Stimulated activated effector memory CD8-positive, alpha-beta T cell treated with anti-CD3 and anti-CD28 coated beads, Interleukin-12 subunit alpha, Interleukin-12 subunit beta, amount 100 ng/mL, for 72 hours (primary cell): ENCODE data around the gene HRH2.
"Not testable (repeated sequence)": the region's sequence is repeated elsewhere in the genome, so short reads cannot be mapped to it uniquely, and the experiment has no call there.

Experiments used
- ATAC-seq: fragments of 150-1000 bp; cut with Tn5 transposase; 2 replicates; pipeline ENCODE4 v1.10.0; 2021
- DNase-seq, 2 donors: peaks; one replicate each; pipeline ENCODE4 v3.0.0; 2021 to 2022; ENCODE audit warnings: low spot score in 2 of 2
- H3K27ac Mint-ChIP-seq: one replicate; pipeline ENCODE4 v1.8.0; 2022; ENCODE audit warnings: mild to moderate bottlenecking, mixed read lengths
- H3K36me3 Mint-ChIP-seq: one replicate; pipeline ENCODE4 v1.8.0; 2022; ENCODE audit warnings: mild to moderate bottlenecking, mixed read lengths
- H3K4me1 Mint-ChIP-seq: one replicate; pipeline ENCODE4 v1.8.0; 2022; ENCODE audit warnings: mixed read lengths
- H3K4me3 Mint-ChIP-seq: one replicate; pipeline ENCODE4 v1.8.0; 2022; ENCODE audit warnings: mild to moderate bottlenecking, mixed read lengths
- H3K9me3 Mint-ChIP-seq: one replicate; pipeline ENCODE4 v1.8.0; 2022; ENCODE audit warnings: mixed read lengths

Gene HRH2

GRCh38 chr5:175707751-175708375 is 50.0 kb downstream of the HRH2 start:
- no peak overlapping the region for H3K4me3 Mint-ChIP-seq
- ATAC-seq (no peak), DNase-seq (no peak)
- no peaks in the 10 kb centered on the region for H3K36me3 Mint-ChIP-seq
- H3K4me1 Mint-ChIP-seq = peaks cover 7% of the 10 kb centered on the region
- H3K27ac Mint-ChIP-seq = no peak overlapping the region
- peaks cover 2% of the 10 kb centered on the region for H3K9me3 Mint-ChIP-seq

- DNase-seq (no peak), ATAC-seq (peak; percentile 22)
- Mint-ChIP-seq H3K9me3 (no peaks in the 10 kb centered on the region), H3K36me3 (no peaks in the 10 kb centered on the region), H3K27ac (peak overlapping the region; percentile 16), H3K4me1 (peaks cover 7% of the 10 kb centered on the region), H3K4me3 (no peak overlapping the region)
These were observed 51.5 kb downstream of the HRH2 start for GRCh38 chr5:175709276-175709781.

GRCh38 chr5:175710326-175710725 is 52.5 kb downstream of the HRH2 start:
- H3K4me1 Mint-ChIP-seq = peaks cover 7% of the 10 kb centered on the region
- no peak overlapping the region for H3K27ac Mint-ChIP-seq
- no peak for DNase-seq
- ATAC-seq = no peak
- no peaks in the 10 kb centered on the region for H3K9me3 Mint-ChIP-seq
- no peak overlapping the region for H3K4me3 Mint-ChIP-seq
- no peaks in the 10 kb centered on the region for H3K36me3 Mint-ChIP-seq

- Mint-ChIP-seq H3K9me3 (no peaks in the 10 kb centered on the region), H3K4me1 (peaks cover 7% of the 10 kb centered on the region), H3K4me3 (no peak overlapping the region), H3K27ac (no peak overlapping the region), H3K36me3 (no peaks in the 10 kb centered on the region)
- ATAC-seq (no peak), DNase-seq (no peak)
These were observed 53.2 kb downstream of the HRH2 start for GRCh38 chr5:175711031-175711430.

GRCh38 chr5:175711472-175712312 is 53.8 kb downstream of the HRH2 start:
- Mint-ChIP-seq H3K36me3 (no peaks in the 10 kb centered on the region), H3K27ac (no peak overlapping the region), H3K9me3 (peaks cover 3% of the 10 kb centered on the region), H3K4me3 (no peak overlapping the region), H3K4me1 (peaks cover 7% of the 10 kb centered on the region)
- ATAC-seq (no peak), DNase-seq (no peak)

GRCh38 chr5:175712313-175712680 is 54.4 kb downstream of the HRH2 start:
- Mint-ChIP-seq H3K4me1 (peaks cover 7% of the 10 kb centered on the region), H3K9me3 (peaks cover 3% of the 10 kb centered on the region), H3K4me3 (no peak overlapping the region), H3K27ac (no peak overlapping the region), H3K36me3 (no peaks in the 10 kb centered on the region)
- ATAC-seq (no peak), DNase-seq (no peak)

GRCh38 chr5:175712681-175713085 is 54.8 kb downstream of the HRH2 start:
- ATAC-seq = no peak
- DNase-seq = no peak
- H3K36me3 Mint-ChIP-seq = no peaks in the 10 kb centered on the region
- peaks cover 3% of the 10 kb centered on the region for H3K9me3 Mint-ChIP-seq
- peaks cover 7% of the 10 kb centered on the region for H3K4me1 Mint-ChIP-seq
- no peak overlapping the region for H3K4me3 Mint-ChIP-seq
- H3K27ac Mint-ChIP-seq = no peak overlapping the region

GRCh38 chr5:175713930-175714329 is 56.1 kb downstream of the HRH2 start:
- H3K4me1 Mint-ChIP-seq = peaks cover 5% of the 10 kb centered on the region
- H3K27ac Mint-ChIP-seq = no peak overlapping the region
- H3K4me3 Mint-ChIP-seq = no peak overlapping the region
- H3K36me3 Mint-ChIP-seq = no peaks in the 10 kb centered on the region
- peaks cover 3% of the 10 kb centered on the region for H3K9me3 Mint-ChIP-seq
- ATAC-seq = no peak
- DNase-seq = no peak

- H3K27ac Mint-ChIP-seq = no peak overlapping the region
- H3K4me1 Mint-ChIP-seq = no peaks in the 10 kb centered on the region
- DNase-seq (no peak), ATAC-seq (peak; percentile 27)
- no peak overlapping the region for H3K4me3 Mint-ChIP-seq
- H3K9me3 Mint-ChIP-seq = peaks cover 3% of the 10 kb centered on the region
- no peaks in the 10 kb centered on the region for H3K36me3 Mint-ChIP-seq
These were observed 56.7 kb downstream of the HRH2 start for GRCh38 chr5:175714479-175715085.

- Mint-ChIP-seq H3K4me1 (no peaks in the 10 kb centered on the region), H3K36me3 (no peaks in the 10 kb centered on the region), H3K9me3 (peaks cover 3% of the 10 kb centered on the region), H3K4me3 (no peak overlapping the region), H3K27ac (no peak overlapping the region)
- ATAC-seq (no peak), DNase-seq (no peak)
These were observed 58.0 kb downstream of the HRH2 start for GRCh38 chr5:175715627-175716522.

- H3K27ac Mint-ChIP-seq = no peak overlapping the region
- peaks cover 3% of the 10 kb centered on the region for H3K9me3 Mint-ChIP-seq
- H3K4me1 Mint-ChIP-seq = no peaks in the 10 kb centered on the region
- ATAC-seq (no peak), DNase-seq (no peak)
- H3K4me3 Mint-ChIP-seq = no peak overlapping the region
- H3K36me3 Mint-ChIP-seq = no peaks in the 10 kb centered on the region
These were observed 60.0 kb downstream of the HRH2 start for GRCh38 chr5:175717837-175718236.

GRCh38 chr5:175718401-175719108 is 60.7 kb downstream of the HRH2 start:
- H3K9me3 Mint-ChIP-seq = peaks cover 3% of the 10 kb centered on the region
- ATAC-seq = peak; percentile 59
- H3K4me1 Mint-ChIP-seq = no peaks in the 10 kb centered on the region
- DNase-seq = peak; percentile 44 to 68
- no peaks in the 10 kb centered on the region for H3K36me3 Mint-ChIP-seq
- H3K27ac Mint-ChIP-seq = no peak overlapping the region
- no peak overlapping the region for H3K4me3 Mint-ChIP-seq

- not testable (repeated sequence) for H3K36me3 Mint-ChIP-seq, H3K9me3 Mint-ChIP-seq, ATAC-seq, H3K4me1 Mint-ChIP-seq, DNase-seq, H3K4me3 Mint-ChIP-seq, H3K27ac Mint-ChIP-seq
These were observed 61.2 kb downstream of the HRH2 start for GRCh38 chr5:175719109-175719432.

GRCh38 chr5:175724314-175725275 is 66.7 kb downstream of the HRH2 start:
- ATAC-seq (no peak), DNase-seq (no peak)
- Mint-ChIP-seq H3K27ac (no peak overlapping the region), H3K4me3 (no peak overlapping the region), H3K4me1 (peaks cover 2% of the 10 kb centered on the region), H3K36me3 (no peaks in the 10 kb centered on the region), H3K9me3 (no peaks in the 10 kb centered on the region)
